ENCODE results near the gene B3GAT1.

- TF ChIP-seq CTCF (IDR thresholded peaks at IDR 0.05) = no peak
- no peak for TF ChIP-seq EP300 (IDR thresholded peaks at IDR 0.05)
Measured at GRCh38 chr11:134393638-134394037, 18.4 kb downstream of the B3GAT1 start.
